ENCODE results near the gene NFATC2IP.
A peak's percentile ranks its signal among the peaks of the same experiment; 100 is the strongest.
"Not testable (repeated sequence)": the region's sequence is repeated elsewhere in the genome, so short reads cannot be mapped to it uniquely, and the experiment has no call there.

Gene NFATC2IP

GRCh38 chr16:29000019-29000418 lies 49.3 kb downstream of the NFATC2IP start:
- DNase-seq, result no peak

GRCh38 chr16:29004496-29005139 lies 53.9 kb downstream of the NFATC2IP start:
- DNase-seq, result not testable (repeated sequence)

GRCh38 chr16:29007730-29008593 lies 57.2 kb downstream of the NFATC2IP start:
- DNase-seq, result peak; percentile 89

GRCh38 chr16:29009050-29009837 lies 58.5 kb downstream of the NFATC2IP start:
- peak; percentile 77 for DNase-seq

GRCh38 chr16:29009838-29010166 lies 59.1 kb downstream of the NFATC2IP start:
- no peak for DNase-seq

GRCh38 chr16:29011112-29011511 lies 60.4 kb downstream of the NFATC2IP start:
- DNase-seq, result no peak

- DNase-seq, result no peak
These were observed 61.1 kb downstream of the NFATC2IP start for GRCh38 chr16:29011851-29012250.

- DNase-seq, result no peak
These were observed 62.3 kb downstream of the NFATC2IP start for GRCh38 chr16:29012913-29013553.

GRCh38 chr16:29014561-29015069 lies 63.9 kb downstream of the NFATC2IP start:
- DNase-seq, result no peak

All from activated effector memory CD4-positive, alpha-beta T cell treated with anti-CD3 and anti-CD28 coated beads, Interleukin-2, amount 50 U/mL, for 16 hours (primary cell).